Measurements from ENCODE around the gene MASP1.

MASP1 gene

GRCh38 chr3:187196573-187197334 is 94.8 kb downstream of the MASP1 start:
- in situ Hi-C loops (cut with HindIII; ENCODE audit: low sequenced_read_pairs): no loop called here
- H3K4me3 ChIP-seq (ENCODE audit: low read depth, low read length): no peak overlapping the region
- no peak for TF ChIP-seq CTCF (IDR thresholded peaks at IDR 0.05; ENCODE audit: low read depth, low read length, missing control alignments)
- DNase-seq (ENCODE audit: low read depth): no peak

GRCh38 chr3:187193181-187193580 is 98.4 kb downstream of the MASP1 start:
- in situ Hi-C loops (cut with HindIII; ENCODE audit: low sequenced_read_pairs): no loop called here
- no peak for DNase-seq (ENCODE audit: low read depth)
- H3K4me3 ChIP-seq (ENCODE audit: low read depth, low read length): no peak overlapping the region
- TF ChIP-seq CTCF (IDR thresholded peaks at IDR 0.05; ENCODE audit: low read depth, low read length, missing control alignments): no peak

GRCh38 chr3:187191271-187191670 is 100.3 kb downstream of the MASP1 start:
- TF ChIP-seq CTCF (IDR thresholded peaks at IDR 0.05; ENCODE audit: low read depth, low read length, missing control alignments): no peak
- DNase-seq (ENCODE audit: low read depth): no peak
- H3K4me3 ChIP-seq (ENCODE audit: low read depth, low read length): no peak overlapping the region
- in situ Hi-C loops (cut with HindIII; ENCODE audit: low sequenced_read_pairs): no loop called here

GRCh38 chr3:187188931-187189330 is 102.6 kb downstream of the MASP1 start:
- in situ Hi-C loops (cut with HindIII; ENCODE audit: low sequenced_read_pairs): no loop called here
- no peak for TF ChIP-seq CTCF (IDR thresholded peaks at IDR 0.05; ENCODE audit: low read depth, low read length, missing control alignments)
- H3K4me3 ChIP-seq (ENCODE audit: low read depth, low read length): no peak overlapping the region
- DNase-seq (ENCODE audit: low read depth): peak; percentile 31

- DNase-seq (ENCODE audit: low read depth): peak; percentile 76
- no peak overlapping the region for H3K4me3 ChIP-seq (ENCODE audit: low read depth, low read length)
- no peak for TF ChIP-seq CTCF (IDR thresholded peaks at IDR 0.05; ENCODE audit: low read depth, low read length, missing control alignments)
- in situ Hi-C loops (cut with HindIII; ENCODE audit: low sequenced_read_pairs): no loop called here
Measured at GRCh38 chr3:187186801-187187421, 104.6 kb downstream of the MASP1 start.

- in situ Hi-C loops (cut with HindIII; ENCODE audit: low sequenced_read_pairs): no loop called here
- no peak for TF ChIP-seq CTCF (IDR thresholded peaks at IDR 0.05; ENCODE audit: low read depth, low read length, missing control alignments)
- no peak overlapping the region for H3K4me3 ChIP-seq (ENCODE audit: low read depth, low read length)
- DNase-seq (ENCODE audit: low read depth): no peak
Measured at GRCh38 chr3:187186375-187186774, 105.2 kb downstream of the MASP1 start.

Measured in astrocyte of the cerebellum (primary cell).